Stomach (tissue), 4 donors: ENCODE measurements around the gene CCNJL.

Experiments
- CTCF ChIP-seq, 7 experiments: fragments of 450-650 bp in 4 of 7; fragments of 200-600 bp in 3 of 7; sonication (generic) in 3 of 7; IDR thresholded peaks; one replicate each; pipeline ENCODE4 v1.5.1; 2016 to 2019; ENCODE audit warnings: antibody characterized with exemption in 7 of 7, control low read depth in 2 of 7, mild to moderate bottlenecking in 1 of 7
- POLR2A ChIP-seq, 4 donors: fragments of 450-650 bp; IDR thresholded peaks; one replicate each; pipeline ENCODE4 v1.6.1; 2016; ENCODE audit warnings: antibody characterized with exemption in 4 of 4, control low read depth in 2 of 4, mild to moderate bottlenecking in 1 of 4, moderate library complexity in 1 of 4

- TF ChIP-seq CTCF (IDR thresholded peaks at IDR 0.05) (no peak), POLR2A (IDR thresholded peaks at IDR 0.05) (no peak)
Measured at GRCh38 chr5:160266044-160266443, 46.3 kb downstream of the CCNJL start.
